Epithelial cell of esophagus (primary cell): ENCODE data around the gene CDCP2.
A peak's percentile ranks its signal among the peaks of the same experiment; 100 is the strongest.

Source experiments
- DNase-seq: peaks from one replicate; pipeline ENCODE4 v3.0.0; 2010; ENCODE audit warnings: low read depth
- H3K4me3 ChIP-seq: 2 replicates; pipeline ENCODE4 v1.5.1; 2011; ENCODE audit warnings: mild to moderate bottlenecking, low read length, control low read depth
- CTCF ChIP-seq: IDR thresholded peaks from 2 replicates; pipeline ENCODE4 v1.5.1; 2011; ENCODE audit warnings: low read depth, mild to moderate bottlenecking, low read length, control low read depth, inconsistent platforms; ENCODE audit not compliant: insufficient read depth; ENCODE audit errors: missing control alignments

CDCP2 gene

GRCh38 chr1:54152696-54153095 is at the start of gene CDCP2:
Gene CDCP2, minus strand, starts transcription at chr1:54153000. Its CDS starts 78 bp downstream, at chr1:54152922.
- no peak for TF ChIP-seq CTCF
- no peak within 1 kb of the TSS for H3K4me3 ChIP-seq
- DNase-seq: no peak

- DNase-seq: peak; percentile 11
- peak overlapping the region; percentile 91 for H3K4me3 ChIP-seq
- TF ChIP-seq CTCF: no peak
These were observed 47.8 kb upstream of the CDCP2 start for GRCh38 chr1:54200519-54200997.

GRCh38 chr1:54199765-54200518 is 47.1 kb upstream of the CDCP2 start, which contains the start of the genes CYB5RL and MRPL37:
Gene CYB5RL, minus strand, starts transcription at chr1:54200030. Its CDS starts 4,414 bp downstream, at chr1:54195616.
Gene MRPL37, plus strand, starts transcription at chr1:54200167. Its CDS starts 77 bp downstream, at chr1:54200244.
- no peak for TF ChIP-seq CTCF
- peak; percentile 99 for DNase-seq
- peak within 1 kb of the TSS; percentile 91 for H3K4me3 ChIP-seq

GRCh38 chr1:54199151-54199764 is 46.5 kb upstream of the CDCP2 start:
- peak; percentile 31 for DNase-seq
- H3K4me3 ChIP-seq: peak overlapping the region; percentile 91
- no peak for TF ChIP-seq CTCF

- H3K4me3 ChIP-seq: no peak overlapping the region
- DNase-seq: no peak
- TF ChIP-seq CTCF: no peak
These were observed 40.7 kb upstream of the CDCP2 start for GRCh38 chr1:54193453-54193852.

GRCh38 chr1:54191525-54191924 is 38.7 kb upstream of the CDCP2 start:
- H3K4me3 ChIP-seq: no peak overlapping the region
- TF ChIP-seq CTCF: no peak
- DNase-seq: no peak

GRCh38 chr1:54190526-54190925 is 37.7 kb upstream of the CDCP2 start:
- no peak for DNase-seq
- H3K4me3 ChIP-seq: no peak overlapping the region
- no peak for TF ChIP-seq CTCF
